Neural crest cell (in vitro differentiated cells): ENCODE results near the gene ST8SIA6. TPM values are rescaled to one million over a fixed set of nuclear protein-coding genes. Genes with fewer than 3 reads are reported as not detected.

Experiments used
- DNase-seq: peaks from one replicate; pipeline ENCODE4 v3.0.0; 2021; ENCODE audit warnings: low read depth, mixed read lengths, low spot score
- H3K27ac Mint-ChIP-seq: one replicate; pipeline ENCODE4 v1.8.0; 2021; ENCODE audit warnings: mild to moderate bottlenecking, mixed read lengths; ENCODE audit not compliant: unreplicated experiment
- H3K27me3 Mint-ChIP-seq: 2 replicates; pipeline ENCODE4 v1.8.0; 2021; ENCODE audit warnings: low read depth, mild to moderate bottlenecking, mixed read lengths
- H3K36me3 Mint-ChIP-seq: 2 replicates; pipeline ENCODE4 v1.8.0; 2021; ENCODE audit warnings: low read depth, mild to moderate bottlenecking, mixed read lengths
- H3K4me1 Mint-ChIP-seq: 2 replicates; pipeline ENCODE4 v1.8.0; 2021; ENCODE audit warnings: mixed read lengths
- H3K4me3 Mint-ChIP-seq: one replicate; pipeline ENCODE4 v1.8.0; 2021; ENCODE audit warnings: mild to moderate bottlenecking, mixed read lengths
- H3K9me3 Mint-ChIP-seq: 2 replicates; pipeline ENCODE4 v1.8.0; 2021; ENCODE audit warnings: mixed read lengths
- CTCF ChIP-seq: fragments of 200-600 bp; sonication (generic); conservative IDR thresholded peaks from 2 replicates; pipeline ENCODE4 v1.5.0; 2021; ENCODE audit warnings: antibody characterized with exemption, mild to moderate bottlenecking
- total RNA-seq: library from RNA; stranded (reverse); gene quantifications from 2 replicates; pipeline ENCODE4 v1.2.1, GENCODE V29; 2021

The ST8SIA6 gene
- total RNA-seq, 1 donor from 2014 or later: not detected

- Mint-ChIP-seq H3K27me3 (peaks cover 52% of the 10 kb centered on the region), H3K4me3 (no peak overlapping the region), H3K27ac (no peak overlapping the region), H3K36me3 (no peaks in the 10 kb centered on the region), H3K4me1 (no peaks in the 10 kb centered on the region), H3K9me3 (no peaks in the 10 kb centered on the region)
- no peak for TF ChIP-seq CTCF
- no peak for DNase-seq
These were observed 164.6 kb downstream of the ST8SIA6 start for GRCh38 chr10:17289763-17290162.

- TF ChIP-seq CTCF: no peak
- Mint-ChIP-seq H3K36me3 (peaks cover 6% of the 10 kb centered on the region), H3K27me3 (peaks cover 50% of the 10 kb centered on the region), H3K4me3 (no peak overlapping the region), H3K4me1 (no peaks in the 10 kb centered on the region), H3K9me3 (peaks cover 6% of the 10 kb centered on the region), H3K27ac (no peak overlapping the region)
- DNase-seq: no peak
These were observed 167.5 kb downstream of the ST8SIA6 start for GRCh38 chr10:17286562-17287550.

DNA sequence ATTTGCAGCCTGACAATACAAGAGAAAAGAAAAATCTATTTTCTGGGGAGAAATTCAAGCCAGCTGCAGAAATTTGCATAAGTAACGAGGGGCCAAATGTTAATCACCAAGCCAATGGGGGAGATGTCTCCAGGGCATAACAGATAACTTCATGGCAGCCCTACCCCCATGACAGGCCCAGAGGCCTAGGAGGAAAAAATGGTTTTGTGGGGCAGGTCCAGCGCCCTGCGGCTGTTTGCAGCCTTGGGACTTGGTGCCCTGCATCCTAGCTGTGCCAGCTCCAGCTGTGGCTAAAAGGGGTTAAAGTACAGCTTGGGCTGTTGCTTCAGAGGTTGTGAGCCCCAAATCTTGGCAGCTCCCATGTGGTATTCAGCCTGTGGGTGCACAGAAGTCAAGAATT lies 172.1 kb downstream of the ST8SIA6 start:
- TF ChIP-seq CTCF: no peak
- H3K4me1 Mint-ChIP-seq: peaks cover 4% of the 10 kb centered on the region
- H3K36me3 Mint-ChIP-seq: peaks cover 10% of the 10 kb centered on the region
- peaks cover 19% of the 10 kb centered on the region for H3K27me3 Mint-ChIP-seq
- peaks cover 13% of the 10 kb centered on the region for H3K9me3 Mint-ChIP-seq
- DNase-seq: no peak
- H3K4me3 Mint-ChIP-seq: no peak overlapping the region
- H3K27ac Mint-ChIP-seq: no peak overlapping the region

GRCh38 chr10:17278607-17279240 lies 175.7 kb downstream of the ST8SIA6 start:
- peaks cover 13% of the 10 kb centered on the region for H3K9me3 Mint-ChIP-seq
- no peak overlapping the region for H3K4me3 Mint-ChIP-seq
- no peak for DNase-seq
- TF ChIP-seq CTCF: no peak
- H3K27me3 Mint-ChIP-seq: peaks cover under 1% of the 10 kb centered on the region
- peaks cover 10% of the 10 kb centered on the region for H3K36me3 Mint-ChIP-seq
- peaks cover 4% of the 10 kb centered on the region for H3K4me1 Mint-ChIP-seq
- H3K27ac Mint-ChIP-seq: no peak overlapping the region

- H3K27ac Mint-ChIP-seq: no peak overlapping the region
- no peak overlapping the region for H3K4me3 Mint-ChIP-seq
- H3K9me3 Mint-ChIP-seq: peaks cover 7% of the 10 kb centered on the region
These were observed 177.5 kb downstream of the ST8SIA6 start for GRCh38 chr10:17276756-17277424.

More at GRCh38 chr10:17276756-17277424, 177.5 kb downstream of the ST8SIA6 start:
- Mint-ChIP-seq H3K36me3 (peaks cover 4% of the 10 kb centered on the region), H3K4me1 (peaks cover 4% of the 10 kb centered on the region), H3K27me3 (no peaks in the 10 kb centered on the region)
- TF ChIP-seq CTCF: no peak
- no peak for DNase-seq
